ENCODE data around the gene C6orf15.
"Not testable (repeated sequence)": the region's sequence is repeated elsewhere in the genome, so short reads cannot be mapped to it uniquely, and the experiment has no call there.

C6orf15 gene

GRCh38 chr6:31098449-31098938 is 13.9 kb downstream of the C6orf15 start:
- no peak for DNase-seq

GRCh38 chr6:31096656-31097055 is 15.7 kb downstream of the C6orf15 start:
- DNase-seq, result no peak

GRCh38 chr6:31096215-31096614 is 16.2 kb downstream of the C6orf15 start:
- no peak for DNase-seq

- no peak for DNase-seq
Observed at GRCh38 chr6:31094389-31094881, 17.9 kb downstream of the C6orf15 start.

- no peak for DNase-seq
Observed at GRCh38 chr6:31092769-31093505, 19.4 kb downstream of the C6orf15 start.

- DNase-seq, result no peak
Observed at GRCh38 chr6:31092238-31092637, 20.1 kb downstream of the C6orf15 start.

- DNase-seq, result no peak
Observed at GRCh38 chr6:31091680-31092079, 20.7 kb downstream of the C6orf15 start.

- DNase-seq, result no peak
Observed at GRCh38 chr6:31090973-31091364, 21.4 kb downstream of the C6orf15 start.

- DNase-seq, result no peak
Observed at GRCh38 chr6:31090275-31090972, 22.0 kb downstream of the C6orf15 start.

- peak; percentile 94 for DNase-seq
Observed at GRCh38 chr6:31087494-31088089, 24.8 kb downstream of the C6orf15 start.

GRCh38 chr6:31086788-31087440 is 25.5 kb downstream of the C6orf15 start:
- DNase-seq, result no peak

- peak; percentile 70 for DNase-seq
Observed at GRCh38 chr6:31083742-31084354, 28.5 kb downstream of the C6orf15 start.

GRCh38 chr6:31081872-31082271 is 30.5 kb downstream of the C6orf15 start:
- no peak for DNase-seq

- DNase-seq, result peak; percentile 79
Observed at GRCh38 chr6:31079656-31080261, 32.6 kb downstream of the C6orf15 start.

GRCh38 chr6:31076611-31077010 is 35.8 kb downstream of the C6orf15 start:
- no peak for DNase-seq

- DNase-seq, result no peak
Observed at GRCh38 chr6:31075528-31075927, 36.8 kb downstream of the C6orf15 start.

GRCh38 chr6:31074401-31074800 is 38.0 kb downstream of the C6orf15 start:
- DNase-seq, result no peak

GRCh38 chr6:31070711-31071197 is 41.6 kb downstream of the C6orf15 start:
- peak; percentile 69 for DNase-seq

- DNase-seq, result peak; percentile 83
Observed at GRCh38 chr6:31068669-31069340, 43.6 kb downstream of the C6orf15 start.

GRCh38 chr6:31067891-31068668 is 44.3 kb downstream of the C6orf15 start:
- DNase-seq, result not testable (repeated sequence)

- not testable (repeated sequence) for DNase-seq
Observed at GRCh38 chr6:31067028-31067427, 45.3 kb downstream of the C6orf15 start.
